Hepatic stellate cell (primary cell): ENCODE data around the gene BACE2.
"Not testable (repeated sequence)": the region's sequence is repeated elsewhere in the genome, so short reads cannot be mapped to it uniquely, and the experiment has no call there.

Source experiments
- DNase-seq: peaks from one replicate; pipeline ENCODE4 v3.0.0; 2011; ENCODE audit warnings: low spot score

BACE2 gene

DNA sequence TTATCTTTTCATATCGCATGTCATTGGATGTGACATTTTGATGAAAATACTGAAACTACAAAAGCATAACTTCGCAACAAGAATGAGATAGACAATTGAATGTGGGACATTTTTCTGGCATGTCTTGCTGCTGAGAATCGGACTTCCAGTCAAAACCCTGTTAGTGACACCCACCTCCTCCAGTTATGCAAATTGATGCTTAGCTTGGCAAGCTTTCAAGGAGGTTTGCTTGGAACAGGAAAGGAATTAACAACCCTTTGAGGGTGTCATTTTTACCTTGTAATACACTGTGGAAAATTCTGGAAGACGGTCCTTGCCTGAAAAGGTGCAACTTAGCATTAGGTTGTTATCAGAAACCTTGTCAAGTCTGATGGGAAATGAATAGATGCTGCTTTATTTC is 109.9 kb downstream of the BACE2 start:
- DNase-seq: no peak

DNA sequence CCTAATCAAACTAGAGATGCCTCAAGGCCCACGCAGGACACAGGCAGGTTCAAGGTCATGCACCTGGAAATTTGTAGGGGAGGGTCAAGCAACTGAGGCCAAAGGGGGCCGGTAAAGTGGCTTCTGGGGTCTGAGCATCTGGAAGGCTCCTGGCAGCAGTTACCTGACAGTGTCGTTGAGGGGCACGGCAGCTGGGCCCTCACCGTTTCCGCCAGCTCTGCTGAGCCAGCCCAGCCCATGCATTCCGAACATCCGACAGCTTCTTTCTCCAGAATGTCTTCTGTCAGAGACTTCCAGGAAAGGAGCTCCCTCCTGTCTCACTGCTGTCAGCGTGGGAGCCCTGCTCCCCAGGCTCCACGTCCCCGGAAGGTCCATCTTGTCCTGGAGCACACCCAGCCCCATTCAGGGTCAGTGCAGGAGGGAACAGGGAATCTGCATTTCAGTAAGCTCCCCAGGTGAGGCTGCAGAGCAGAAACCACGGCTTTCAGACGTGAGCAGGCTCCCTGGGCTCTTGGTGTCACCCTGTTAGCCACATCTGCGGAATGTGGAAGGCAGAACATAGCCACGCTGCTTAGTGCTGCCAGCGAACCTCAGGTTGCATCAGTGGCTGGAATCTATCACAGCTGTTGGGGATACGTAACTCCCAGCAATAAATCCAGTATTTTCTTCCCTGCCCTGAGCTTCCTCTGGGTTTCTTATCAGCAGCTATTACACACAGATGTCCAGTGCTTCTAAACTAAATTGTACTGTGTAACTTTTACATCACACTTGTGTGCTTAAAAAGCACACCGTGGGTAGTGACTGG is 112.4 kb downstream of the BACE2 start:
- DNase-seq: no peak

DNA sequence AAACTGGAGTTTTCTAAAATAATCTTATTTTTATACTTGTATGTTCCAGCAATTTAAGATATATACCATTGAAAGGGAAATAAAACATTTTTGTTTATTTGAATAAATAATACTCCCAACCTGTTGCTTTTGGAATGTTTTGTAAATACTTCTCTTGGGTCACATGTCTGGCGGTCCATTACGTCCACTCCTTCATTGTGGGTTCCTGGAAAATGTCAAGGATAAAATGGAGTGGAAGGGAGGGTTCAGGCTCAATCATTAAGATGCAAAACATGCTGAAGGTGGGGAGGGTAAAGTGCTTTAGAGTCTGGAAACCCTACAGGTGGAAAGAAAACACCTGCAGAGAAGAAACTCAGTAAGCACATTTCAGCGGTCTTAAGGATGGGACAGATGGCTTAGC is 114.5 kb downstream of the BACE2 start:
- no peak for DNase-seq

- peak; percentile 75 for DNase-seq
Observed at GRCh38 chr21:41283211-41283818, 115.4 kb downstream of the BACE2 start.

DNA sequence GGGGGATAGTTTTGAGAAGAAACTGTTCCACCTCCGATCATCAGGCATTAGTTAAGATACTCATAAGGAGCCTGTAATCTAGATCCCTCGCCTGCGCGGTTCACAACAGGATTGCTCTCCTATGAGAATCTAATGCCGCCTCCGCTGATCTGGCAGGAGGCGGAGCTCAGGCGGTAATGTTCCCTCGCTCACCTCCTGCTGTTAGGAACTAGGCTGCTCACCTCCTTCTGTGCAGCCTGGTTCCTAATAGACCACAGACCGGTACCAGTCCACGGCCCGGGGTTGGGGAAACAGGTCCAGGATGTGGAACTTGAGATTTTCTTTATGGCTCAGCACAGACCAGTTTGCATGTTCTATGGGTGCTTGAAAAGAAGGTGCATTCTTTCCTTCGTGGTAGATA is 121.5 kb downstream of the BACE2 start:
- no peak for DNase-seq

GRCh38 chr21:41290106-41290799 is 122.3 kb downstream of the BACE2 start:
- DNase-seq: no peak

- DNase-seq: no peak
Observed at GRCh38 chr21:41294548-41295231, 126.7 kb downstream of the BACE2 start.

GRCh38 chr21:41295721-41296254 is 127.8 kb downstream of the BACE2 start:
- DNase-seq: no peak

GRCh38 chr21:41302976-41303375 is 135.0 kb downstream of the BACE2 start:
- DNase-seq: no peak

DNA sequence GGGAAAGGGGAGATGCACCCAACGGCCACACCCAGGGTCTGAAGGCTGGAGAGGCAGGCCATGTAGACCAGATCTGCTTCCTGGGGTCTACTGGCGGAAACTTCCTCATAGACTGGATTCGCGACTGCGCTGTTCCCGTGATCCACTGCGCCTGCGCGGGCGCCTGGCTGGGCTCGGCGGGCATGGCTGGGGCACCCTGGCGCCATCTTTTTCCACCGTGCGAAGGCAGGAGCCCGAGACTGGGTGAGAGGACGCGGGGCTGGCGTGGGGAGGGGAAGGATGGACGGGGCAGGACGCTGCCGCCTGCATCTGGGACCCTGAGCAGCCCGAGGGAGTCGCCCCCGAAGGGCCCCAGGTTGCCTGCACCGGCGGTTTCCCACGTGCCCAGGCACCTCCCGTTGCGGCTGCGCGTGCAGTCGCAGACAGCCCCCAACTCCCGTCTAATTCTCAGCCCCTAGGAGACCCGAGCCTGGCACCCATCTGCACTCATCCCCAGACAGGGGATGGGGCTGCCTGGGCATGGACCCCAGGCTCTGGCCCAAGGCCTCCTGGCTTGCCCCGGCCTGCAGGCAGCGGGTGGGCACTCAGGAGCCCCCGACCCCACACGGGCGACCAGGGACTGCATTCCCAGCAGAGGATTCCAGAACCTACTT is 136.2 kb downstream of the BACE2 start:
- no peak for DNase-seq

- no peak for DNase-seq
Observed at GRCh38 chr21:41307219-41307618, 139.3 kb downstream of the BACE2 start.

DNA sequence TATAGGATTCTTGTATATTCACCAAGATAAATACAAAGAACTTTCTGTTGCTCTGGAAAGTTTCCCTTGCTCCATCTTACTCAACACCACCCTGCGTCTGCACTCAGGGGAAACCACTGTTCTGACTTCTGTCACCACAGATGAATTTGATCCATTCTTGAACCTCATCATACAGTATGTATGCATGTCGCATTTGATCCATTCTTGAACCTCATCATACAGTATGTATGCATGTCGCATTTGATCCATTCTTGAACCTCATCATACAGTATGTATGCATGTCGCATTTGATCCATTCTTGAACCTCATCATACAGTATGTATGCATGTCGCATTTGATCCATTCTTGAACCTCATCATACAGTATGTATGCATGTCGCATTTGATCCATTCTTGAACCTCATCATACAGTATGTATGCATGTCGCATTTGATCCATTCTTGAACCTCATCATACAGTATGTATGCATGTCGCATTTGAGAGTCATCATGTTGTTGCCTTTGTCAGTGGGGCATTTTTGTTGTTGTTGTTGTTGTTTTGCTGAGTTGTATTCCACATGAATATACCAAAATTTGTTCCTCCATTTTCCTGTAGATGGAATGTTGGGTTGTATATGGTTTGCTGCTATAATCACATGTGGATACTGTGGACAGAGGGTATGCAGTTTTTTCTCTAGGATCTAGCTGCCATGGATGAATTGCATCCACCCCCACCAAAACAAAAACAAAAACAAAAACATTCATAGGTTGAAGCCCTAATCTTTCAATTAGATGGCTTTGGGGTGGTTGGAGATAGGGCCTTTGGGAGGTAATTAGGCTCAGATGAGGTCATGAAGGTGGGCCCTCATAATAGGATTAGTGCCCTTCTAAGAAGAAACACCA is 145.6 kb downstream of the BACE2 start:
- DNase-seq: not testable (repeated sequence)

GRCh38 chr21:41315726-41316125 is 147.8 kb downstream of the BACE2 start:
- no peak for DNase-seq

GRCh38 chr21:41316200-41317062 is 148.5 kb downstream of the BACE2 start, which contains the start of gene FAM3B:
Gene FAM3B, plus strand, starts transcription at chr21:41316801. Its CDS starts 79 bp downstream, at chr21:41316880.
- DNase-seq: no peak

DNA sequence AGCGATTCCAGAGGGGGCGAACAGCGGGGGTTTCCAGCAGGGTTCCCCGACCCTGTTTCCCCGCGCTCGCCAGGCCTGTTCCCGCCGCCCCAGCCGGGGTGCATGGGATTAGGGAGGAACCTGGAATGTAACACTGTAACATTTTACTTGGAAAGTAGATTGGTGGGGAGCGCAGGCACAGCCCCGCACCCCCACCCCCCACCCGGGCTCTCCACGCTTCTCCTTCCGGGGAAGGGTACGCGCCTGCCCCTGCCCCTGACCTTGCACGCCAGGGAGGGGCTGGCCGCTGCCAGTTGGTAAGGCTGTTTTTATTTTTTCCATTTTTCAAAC is 149.1 kb downstream of the BACE2 start:
- DNase-seq: no peak

DNA sequence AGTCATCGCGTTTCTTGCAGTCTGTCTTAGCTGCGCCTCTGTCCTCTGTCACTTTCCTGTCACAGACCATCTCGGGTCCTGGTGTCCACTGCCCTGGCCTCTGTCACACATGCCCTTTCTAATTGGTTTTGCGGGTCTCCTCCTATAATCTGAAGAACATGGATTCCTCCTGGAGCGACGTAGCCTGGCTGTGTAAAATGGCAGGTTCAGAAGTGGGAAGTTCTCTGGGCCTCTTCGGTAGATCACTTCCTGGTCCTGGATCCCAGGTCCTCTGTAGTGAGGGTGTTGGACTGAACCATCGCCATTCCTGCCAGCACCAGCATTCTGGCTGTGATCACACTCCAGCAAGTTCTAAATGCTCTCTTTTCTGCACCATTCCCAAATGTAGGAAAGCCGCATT is 149.5 kb downstream of the BACE2 start:
- no peak for DNase-seq

DNA sequence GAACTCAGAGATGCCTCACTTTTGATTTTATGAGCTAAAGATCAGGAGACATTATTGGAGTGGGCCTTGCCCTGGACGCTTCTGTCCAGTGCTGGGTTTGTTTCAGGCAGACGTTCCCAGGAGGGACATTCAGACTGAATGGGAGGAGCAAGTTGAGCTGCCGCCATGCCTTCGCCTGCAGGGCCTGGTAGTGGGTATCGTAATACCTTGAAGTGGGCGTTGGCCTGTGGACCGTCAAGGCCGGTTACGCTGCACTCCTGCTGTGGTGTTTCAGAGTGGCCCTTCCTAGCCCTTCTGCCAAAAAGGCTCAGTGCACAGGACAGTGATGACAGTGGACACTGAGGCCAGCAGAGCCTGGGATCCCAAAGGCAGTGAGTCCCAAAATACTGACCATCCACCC is 150.3 kb downstream of the BACE2 start:
- DNase-seq: no peak

DNA sequence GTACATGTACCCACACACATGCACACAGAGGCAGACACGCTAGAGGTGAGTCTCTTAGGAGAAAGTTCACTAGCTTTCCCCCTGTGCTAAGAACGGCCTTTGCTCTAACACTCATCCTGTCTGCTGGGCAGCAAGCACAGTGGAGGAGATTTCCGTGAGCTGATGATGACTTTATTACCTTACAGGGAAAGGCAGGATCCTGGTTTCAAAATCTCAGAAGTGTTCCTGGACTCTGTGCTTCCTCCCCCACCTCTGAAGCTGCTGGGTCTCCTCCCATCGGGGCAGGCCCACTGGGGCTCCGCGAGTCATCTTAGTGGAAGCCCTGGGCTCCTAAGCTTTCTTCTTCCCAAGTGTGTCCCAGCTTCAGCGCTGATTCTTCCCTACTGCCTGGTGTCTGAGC is 151.3 kb downstream of the BACE2 start:
- DNase-seq: no peak

- no peak for DNase-seq
Observed at GRCh38 chr21:41321211-41321907, 153.4 kb downstream of the BACE2 start.
